GM12891 (cell line): ENCODE data around the gene CXCL3.

Experiments used
- DNase-seq: peaks from one replicate; pipeline ENCODE4 v3.0.0; 2011; ENCODE audit warnings: low spot score; ENCODE audit not compliant: insufficient read length
- FAIRE-seq: peaks from 2 replicates; lab custom pipeline; 2011; peaks lifted over from hg19 to GRCh38; lab: Jason Lieb, UNC
- PAX5 ChIP-seq: IDR thresholded peaks from 2 replicates; pipeline ENCODE4 v1.6.1; 2011; ENCODE audit warnings: low read length, moderate library complexity, mild to moderate bottlenecking; ENCODE audit not compliant: insufficient read depth, severe bottlenecking
- POLR2A ChIP-seq: IDR thresholded peaks from 2 replicates; pipeline ENCODE4 v1.6.1; 2011; ENCODE audit warnings: low read depth, low read length, control low read depth
- POLR2AphosphoS5 ChIP-seq: IDR thresholded peaks from 2 replicates; pipeline ENCODE4 v1.6.1; 2011; ENCODE audit warnings: low read depth, low read length, control low read depth
- POU2F2 ChIP-seq: IDR thresholded peaks from 2 replicates; pipeline ENCODE4 v1.6.1; 2011; ENCODE audit warnings: low read depth, mild to moderate bottlenecking, control low read depth, low read length, moderate library complexity
- SPI1 ChIP-seq: IDR thresholded peaks from 2 replicates; pipeline ENCODE4 v1.6.1; 2011; ENCODE audit warnings: low read depth, low read length, control low read depth
- TAF1 ChIP-seq: IDR thresholded peaks from 2 replicates; pipeline ENCODE4 v1.6.1; 2011; ENCODE audit warnings: low read depth, low read length, control low read depth

Gene CXCL3

GRCh38 chr4:74067586-74067985, 29.1 kb upstream of the CXCL3 start:
- TF ChIP-seq SPI1 (no peak), POLR2AphosphoS5 (no peak), PAX5 (no peak), POLR2A (no peak), TAF1 (no peak), POU2F2 (no peak)
- no peak for FAIRE-seq
- DNase-seq = no peak

- no peak for TF ChIP-seq POU2F2
- no peak for TF ChIP-seq SPI1
- no peak for TF ChIP-seq TAF1
- TF ChIP-seq PAX5 = no peak
- no peak for TF ChIP-seq POLR2AphosphoS5
- no peak for TF ChIP-seq POLR2A
- FAIRE-seq = no peak
- DNase-seq = no peak
Measured at GRCh38 chr4:74066232-74066631, 27.7 kb upstream of the CXCL3 start.

- DNase-seq (no peak), FAIRE-seq (no peak)
- TF ChIP-seq POU2F2 (no peak), POLR2AphosphoS5 (no peak), TAF1 (no peak), SPI1 (no peak), PAX5 (no peak), POLR2A (no peak)
Measured at GRCh38 chr4:74065115-74065642, 26.7 kb upstream of the CXCL3 start.

GRCh38 chr4:74063859-74064258, 25.4 kb upstream of the CXCL3 start:
- TF ChIP-seq POLR2A (no peak), SPI1 (no peak), POU2F2 (no peak), TAF1 (no peak), POLR2AphosphoS5 (no peak), PAX5 (no peak)
- DNase-seq (no peak), FAIRE-seq (no peak)

- no peak for FAIRE-seq
- DNase-seq = no peak
- TF ChIP-seq SPI1 = no peak
- no peak for TF ChIP-seq TAF1
- TF ChIP-seq POLR2A = no peak
Measured at GRCh38 chr4:74062953-74063352, 24.5 kb upstream of the CXCL3 start.

GRCh38 chr4:74061430-74061829, 22.9 kb upstream of the CXCL3 start:
- DNase-seq = no peak
- no peak for FAIRE-seq
- TF ChIP-seq PAX5 (no peak), POLR2A (no peak), POLR2AphosphoS5 (no peak), TAF1 (no peak), POU2F2 (no peak), SPI1 (no peak)

- no peak for FAIRE-seq
- no peak for DNase-seq
- TF ChIP-seq PAX5 (no peak), SPI1 (no peak), POLR2A (no peak), POLR2AphosphoS5 (no peak), TAF1 (no peak), POU2F2 (no peak)
Measured at GRCh38 chr4:74059161-74059829, 20.8 kb upstream of the CXCL3 start.

GRCh38 chr4:74058048-74058651, 19.7 kb upstream of the CXCL3 start:
- FAIRE-seq (no peak), DNase-seq (no peak)
- TF ChIP-seq POU2F2 = no peak
- no peak for TF ChIP-seq TAF1
- TF ChIP-seq PAX5 = no peak

- no peak for DNase-seq
- no peak for FAIRE-seq
- no peak for TF ChIP-seq POLR2AphosphoS5
Measured at GRCh38 chr4:74057588-74057987, 19.1 kb upstream of the CXCL3 start.
